Keratinocyte (primary cell): ENCODE results near the gene B3GNT3.

ENCODE experiments used
- EZH2 ChIP-seq: IDR thresholded peaks from one replicate; pipeline ENCODE4 v1.6.1; 2012; ENCODE audit warnings: inconsistent platforms, mild to moderate bottlenecking, low read length, moderate library complexity
- TF ChIP-seq, protein P1 (sequence below), 3 experiments: IDR thresholded peaks in 1 of 3; conservative IDR thresholded peaks in 1 of 3; optimal IDR thresholded peaks in 1 of 3; 2 replicates in 2 of 3; 3 replicates in 1 of 3; pipeline versions ENCODE3 to v1.5.1; 2011; ENCODE audit warnings: low read length in 3 of 3, mild to moderate bottlenecking in 3 of 3, moderate library complexity in 2 of 3, control low read depth in 1 of 3, inconsistent platforms in 1 of 3; ENCODE audit not compliant: insufficient read depth in 2 of 3; ENCODE audit errors: extremely low read depth in 1 of 3

DNA sequence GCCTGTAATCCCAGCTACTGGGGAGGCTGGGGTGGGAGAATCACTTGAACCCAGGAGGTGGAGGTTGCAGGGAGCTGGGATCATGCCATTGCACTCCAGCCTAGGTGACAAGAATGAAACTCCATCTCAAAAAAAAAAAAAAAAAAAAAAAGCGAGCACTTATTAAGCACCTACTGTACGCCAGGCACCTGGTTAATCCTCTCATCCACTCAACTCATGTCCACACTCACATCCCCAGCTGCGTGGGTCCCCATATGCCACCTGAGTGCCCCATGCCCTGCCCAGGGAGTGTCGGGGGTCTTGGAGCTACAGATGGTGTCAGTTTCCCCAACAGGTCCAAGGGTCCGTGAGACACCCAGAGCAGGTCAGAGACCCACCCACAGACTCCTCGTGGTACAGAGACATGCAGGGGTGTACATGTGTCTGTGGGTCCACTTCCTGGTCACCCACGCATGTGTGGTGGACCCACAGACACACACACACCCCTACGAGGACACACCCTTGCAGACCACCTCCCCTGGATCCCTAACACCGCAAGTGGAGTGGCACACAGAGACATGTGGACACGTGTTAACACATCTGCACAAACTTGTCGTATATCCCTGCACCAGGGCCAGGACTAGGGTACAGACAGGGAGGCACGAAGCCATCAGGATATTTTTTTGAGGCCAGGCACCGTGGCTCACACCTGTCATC lies 22.9 kb downstream of the B3GNT3 start:
- TF ChIP-seq, protein P1, sequence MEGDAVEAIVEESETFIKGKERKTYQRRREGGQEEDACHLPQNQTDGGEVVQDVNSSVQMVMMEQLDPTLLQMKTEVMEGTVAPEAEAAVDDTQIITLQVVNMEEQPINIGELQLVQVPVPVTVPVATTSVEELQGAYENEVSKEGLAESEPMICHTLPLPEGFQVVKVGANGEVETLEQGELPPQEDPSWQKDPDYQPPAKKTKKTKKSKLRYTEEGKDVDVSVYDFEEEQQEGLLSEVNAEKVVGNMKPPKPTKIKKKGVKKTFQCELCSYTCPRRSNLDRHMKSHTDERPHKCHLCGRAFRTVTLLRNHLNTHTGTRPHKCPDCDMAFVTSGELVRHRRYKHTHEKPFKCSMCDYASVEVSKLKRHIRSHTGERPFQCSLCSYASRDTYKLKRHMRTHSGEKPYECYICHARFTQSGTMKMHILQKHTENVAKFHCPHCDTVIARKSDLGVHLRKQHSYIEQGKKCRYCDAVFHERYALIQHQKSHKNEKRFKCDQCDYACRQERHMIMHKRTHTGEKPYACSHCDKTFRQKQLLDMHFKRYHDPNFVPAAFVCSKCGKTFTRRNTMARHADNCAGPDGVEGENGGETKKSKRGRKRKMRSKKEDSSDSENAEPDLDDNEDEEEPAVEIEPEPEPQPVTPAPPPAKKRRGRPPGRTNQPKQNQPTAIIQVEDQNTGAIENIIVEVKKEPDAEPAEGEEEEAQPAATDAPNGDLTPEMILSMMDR (optimal IDR thresholded peaks at IDR 0.05 in 1 of 3, IDR thresholded peaks at IDR 0.05 in 1 of 3, conservative IDR thresholded peaks at IDR 0.05 in 1 of 3; ENCODE audit: extremely low read depth in 1 of 3, insufficient read depth in 2 of 3, low read length in 3 of 3): no peak
- TF ChIP-seq EZH2: no peak
